ENCODE measurements around the gene PDLIM5.

Gene PDLIM5

GRCh38 chr4:94665500-94666404 is 214.0 kb downstream of the PDLIM5 start:
- no peak for DNase-seq

DNA sequence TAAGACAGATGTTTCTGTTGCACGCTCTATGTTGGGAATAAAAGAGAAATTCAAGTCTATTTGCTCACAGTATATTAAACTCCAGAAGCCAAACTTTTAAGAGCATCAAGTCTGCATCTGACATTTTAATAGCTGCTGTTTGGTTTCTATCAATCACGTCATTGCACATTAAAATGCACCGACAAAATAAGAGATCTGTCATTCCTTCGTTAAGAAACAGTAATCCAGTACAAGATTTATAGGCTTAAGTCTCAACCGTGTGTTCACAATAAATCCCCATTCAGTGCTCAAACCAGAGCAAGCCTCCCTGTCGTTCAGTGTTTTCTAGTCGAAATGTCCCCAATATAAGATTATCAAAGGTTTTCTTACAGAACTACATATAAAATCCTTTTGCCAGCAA is 217.0 kb downstream of the PDLIM5 start:
- no peak for DNase-seq

DNA sequence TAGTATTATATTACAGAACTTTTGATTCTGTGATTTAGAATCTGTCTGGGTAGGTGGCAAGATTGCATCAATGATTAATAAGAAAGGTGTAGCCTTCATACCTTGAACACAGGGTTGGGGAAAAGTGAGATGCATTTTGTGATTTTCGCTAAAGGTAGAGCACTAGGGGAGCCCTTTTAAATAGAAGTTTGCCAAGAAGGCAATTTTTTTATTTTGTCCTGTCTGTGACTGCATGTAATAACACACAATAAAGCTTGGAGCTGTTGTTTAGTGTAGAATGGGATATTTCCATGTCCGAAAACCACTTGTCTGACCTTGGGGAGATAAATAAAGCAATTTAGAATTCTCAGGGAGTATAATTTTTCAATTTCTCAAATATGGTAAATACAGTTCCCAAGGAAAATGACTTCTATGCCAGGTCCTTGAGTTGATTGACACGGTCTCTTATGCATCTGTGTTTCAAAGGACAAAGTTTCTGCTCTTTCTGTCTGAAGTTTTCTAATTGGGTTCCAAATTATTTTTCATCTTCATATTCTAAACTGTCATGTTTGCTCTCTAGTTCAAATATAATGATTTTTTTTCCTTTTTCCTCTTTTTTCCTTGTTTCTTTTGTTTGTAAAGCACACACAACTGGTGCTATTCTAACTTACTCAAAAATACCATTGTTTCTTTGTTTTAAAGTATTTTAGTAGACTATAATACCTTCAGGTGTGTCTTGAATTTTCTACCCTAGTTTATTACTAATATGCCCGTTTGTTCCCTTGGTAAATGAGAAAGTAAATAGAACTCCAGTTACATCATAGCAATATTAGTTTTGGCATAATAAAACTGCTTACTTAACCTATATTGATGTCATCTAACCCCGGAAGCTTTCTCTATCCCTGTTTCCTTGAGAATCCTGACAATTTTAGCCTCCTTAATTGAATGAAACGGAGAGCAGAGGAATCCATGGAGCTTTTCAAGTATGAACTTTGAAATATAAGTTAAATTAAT is 218.2 kb downstream of the PDLIM5 start:
- DNase-seq = no peak

DNA sequence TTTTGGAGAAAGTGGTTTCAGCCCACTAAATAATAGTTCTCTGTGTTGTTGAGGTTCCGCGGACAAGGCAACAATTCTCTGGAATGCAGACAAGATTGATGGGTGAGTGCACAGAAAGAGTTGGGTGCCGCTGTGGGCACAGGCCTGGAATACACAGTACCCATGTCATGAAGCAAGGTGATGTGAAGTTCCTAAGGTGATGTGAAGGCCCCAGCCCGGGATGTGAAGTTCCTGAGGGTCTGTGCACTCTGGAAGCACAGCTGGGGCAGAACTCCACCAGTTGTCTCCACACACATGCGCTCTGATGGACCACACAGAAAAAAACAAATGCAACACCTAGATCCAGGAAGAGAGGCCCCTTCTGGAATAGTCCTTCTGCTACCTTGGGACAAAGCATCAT is 219.4 kb downstream of the PDLIM5 start:
- no peak for DNase-seq

GRCh38 chr4:94673961-94674360 is 222.2 kb downstream of the PDLIM5 start:
- DNase-seq = no peak

GRCh38 chr4:94676970-94677369 is 225.2 kb downstream of the PDLIM5 start:
- no peak for DNase-seq

GRCh38 chr4:94678896-94679295 is 227.2 kb downstream of the PDLIM5 start:
- no peak for DNase-seq

DNA sequence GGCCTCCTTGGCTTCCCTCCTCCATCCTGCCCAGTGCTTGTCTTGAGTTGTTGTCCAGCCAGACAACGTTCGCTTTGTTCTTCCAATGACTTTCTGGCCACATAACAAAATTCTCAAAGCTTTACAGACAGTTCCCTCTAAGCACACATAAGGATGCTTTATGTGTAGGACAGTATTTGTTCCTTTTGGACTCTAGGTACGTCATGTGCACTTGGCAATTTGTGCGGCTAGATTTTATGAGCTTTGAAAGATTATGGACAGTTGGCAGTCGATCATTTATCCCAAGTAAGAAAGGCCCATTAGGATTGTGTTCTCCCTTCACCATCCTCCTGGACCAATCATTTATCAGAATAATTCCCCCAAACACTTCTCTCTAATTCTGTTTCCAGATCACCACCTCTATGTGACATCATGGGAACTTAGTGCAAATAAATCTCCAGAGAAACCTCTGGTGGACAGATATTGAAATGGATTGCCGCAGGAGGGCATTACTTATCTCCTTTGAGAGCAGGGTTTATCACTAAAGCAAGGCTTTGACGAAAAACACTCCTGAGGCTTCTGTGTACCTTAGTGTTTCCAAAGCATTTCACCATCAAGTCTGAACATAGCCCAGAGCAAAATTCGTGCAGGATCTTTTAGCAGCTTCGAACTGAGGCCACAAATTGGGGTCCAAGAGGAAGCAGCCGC is 228.6 kb downstream of the PDLIM5 start:
- DNase-seq = no peak

GRCh38 chr4:94686086-94686485 is 234.3 kb downstream of the PDLIM5 start:
- DNase-seq = no peak

GRCh38 chr4:94689155-94689860 is 237.6 kb downstream of the PDLIM5 start:
- no peak for DNase-seq

GRCh38 chr4:94690851-94691254 is 239.1 kb downstream of the PDLIM5 start:
- DNase-seq = no peak

DNA sequence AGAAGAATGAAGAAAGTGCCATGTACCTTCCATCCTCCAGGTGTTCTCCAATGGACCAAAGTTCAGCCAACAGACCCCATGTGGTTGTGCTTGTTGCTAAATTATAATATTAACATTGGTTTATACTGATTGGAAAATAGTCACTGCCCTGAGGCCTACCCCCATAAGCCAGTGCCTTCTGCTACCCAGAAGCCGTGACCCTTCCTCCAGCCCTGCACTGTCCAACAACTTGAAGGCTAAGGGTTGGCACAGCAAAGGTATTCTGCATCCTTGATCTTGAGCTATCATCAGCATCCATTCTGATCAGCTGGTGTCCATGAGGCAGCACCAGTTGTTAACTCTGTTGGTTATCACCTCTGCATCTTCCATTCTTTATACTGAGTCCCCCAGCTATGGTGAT is 239.8 kb downstream of the PDLIM5 start:
- DNase-seq = no peak

- DNase-seq = no peak
Observed at GRCh38 chr4:94695384-94695783, 243.6 kb downstream of the PDLIM5 start.

GRCh38 chr4:94698187-94698586 is 246.4 kb downstream of the PDLIM5 start:
- no peak for DNase-seq

DNA sequence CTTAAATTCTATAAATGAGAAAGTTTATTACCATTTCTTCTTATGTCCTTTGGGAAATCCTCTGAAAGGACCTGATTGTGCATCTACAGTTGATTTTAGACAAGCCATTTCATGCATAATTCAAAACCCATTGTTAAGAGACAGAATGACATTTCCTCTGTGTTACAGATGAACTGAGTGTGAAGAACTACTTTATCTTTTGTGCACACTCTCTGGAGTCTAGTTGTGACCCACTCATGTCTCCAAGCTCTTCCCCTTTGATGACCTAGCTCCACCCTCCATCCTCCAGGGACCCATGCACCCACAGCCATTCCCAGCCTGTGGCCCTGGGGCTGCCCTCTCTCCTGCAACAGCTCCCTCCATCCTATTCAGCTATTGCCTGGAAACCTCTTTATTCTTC is 248.6 kb downstream of the PDLIM5 start:
- no peak for DNase-seq

DNA sequence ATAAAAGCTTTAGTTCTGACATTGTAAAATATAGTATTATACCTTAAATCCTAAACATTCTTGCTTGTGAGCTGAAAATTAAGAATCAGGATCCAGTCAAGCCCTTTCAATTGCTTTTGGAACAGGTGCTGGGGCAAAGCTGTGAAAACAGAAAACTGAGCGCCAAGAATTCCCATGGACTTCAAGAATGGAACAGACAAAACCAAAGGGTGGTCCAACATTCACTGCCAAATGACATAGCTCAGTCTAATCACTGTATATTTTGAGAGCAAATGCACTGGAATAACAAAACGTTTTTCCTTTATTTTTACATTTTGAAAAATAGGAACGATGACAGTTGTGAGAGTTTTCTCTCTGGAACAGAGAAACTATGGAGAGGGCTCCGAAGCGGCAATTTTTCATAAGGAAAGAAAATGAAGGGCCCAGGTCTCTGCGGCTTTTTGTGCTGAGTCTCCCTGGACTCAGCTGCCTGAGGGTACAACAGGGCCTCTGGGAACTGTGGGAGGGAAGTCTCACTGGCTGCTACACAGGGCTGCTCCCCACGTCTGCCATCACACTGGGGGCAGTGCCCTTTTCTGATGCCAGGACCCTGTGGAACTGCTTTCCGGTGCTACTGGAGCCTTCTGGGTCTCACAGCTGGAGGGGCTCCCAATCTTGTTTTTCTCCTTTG is 250.0 kb downstream of the PDLIM5 start:
- DNase-seq = no peak

DNA sequence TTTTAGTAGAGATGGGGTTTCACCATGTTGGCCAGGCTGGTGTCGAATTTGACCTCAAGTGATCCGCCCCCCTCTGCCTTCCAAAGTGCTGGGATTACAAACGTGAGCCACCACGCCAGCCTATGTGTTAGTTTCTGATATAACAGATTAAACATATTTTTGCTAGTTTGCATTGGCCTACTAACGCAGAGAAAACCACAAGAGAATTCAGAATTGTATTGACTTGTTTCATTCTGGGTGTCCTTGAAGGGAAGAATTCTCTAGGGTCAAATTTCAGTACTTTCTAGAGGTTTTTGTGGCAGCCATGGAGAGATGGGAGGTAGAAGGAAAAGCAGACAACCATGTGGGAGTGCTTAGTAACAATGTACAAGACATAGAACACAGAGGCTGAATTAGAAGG is 259.9 kb downstream of the PDLIM5 start:
- DNase-seq = no peak

DNA sequence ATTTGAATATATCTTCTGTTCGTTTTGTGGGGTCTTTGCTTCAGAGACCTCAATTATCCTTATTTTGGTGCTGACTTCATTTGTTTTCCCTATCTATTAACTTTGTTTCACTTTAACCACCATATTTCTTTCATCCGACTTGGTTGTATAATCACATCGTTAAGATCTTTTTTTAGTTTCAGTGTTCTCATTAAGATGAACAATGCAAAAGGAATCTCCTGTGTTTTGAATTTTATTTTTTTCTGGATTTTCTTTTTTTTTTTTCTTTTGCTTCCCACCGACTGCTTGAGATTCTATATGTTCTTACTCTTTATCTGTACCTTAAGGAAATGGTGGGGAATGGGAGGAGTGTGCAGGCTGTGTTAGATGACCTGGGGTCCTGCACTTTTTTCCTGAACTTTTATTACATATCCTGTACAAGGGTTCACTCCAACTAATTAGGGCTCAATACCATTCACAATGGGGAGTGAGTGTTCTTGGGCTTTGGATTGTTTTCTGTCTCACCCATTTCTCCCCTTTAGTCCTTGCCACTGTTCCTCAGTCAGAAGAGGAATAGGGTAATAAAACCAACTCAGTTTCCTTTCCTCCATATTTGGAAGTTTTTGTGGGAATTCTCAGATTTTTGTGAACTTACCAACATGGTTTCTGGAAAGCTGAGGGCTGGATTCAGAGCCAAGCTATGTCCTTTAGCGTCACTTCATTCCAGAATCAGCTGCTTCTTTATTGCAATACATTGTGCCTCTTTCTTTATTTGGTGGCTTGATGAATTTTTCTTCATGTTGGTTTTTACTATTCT is 262.8 kb downstream of the PDLIM5 start:
- no peak for DNase-seq

DNA sequence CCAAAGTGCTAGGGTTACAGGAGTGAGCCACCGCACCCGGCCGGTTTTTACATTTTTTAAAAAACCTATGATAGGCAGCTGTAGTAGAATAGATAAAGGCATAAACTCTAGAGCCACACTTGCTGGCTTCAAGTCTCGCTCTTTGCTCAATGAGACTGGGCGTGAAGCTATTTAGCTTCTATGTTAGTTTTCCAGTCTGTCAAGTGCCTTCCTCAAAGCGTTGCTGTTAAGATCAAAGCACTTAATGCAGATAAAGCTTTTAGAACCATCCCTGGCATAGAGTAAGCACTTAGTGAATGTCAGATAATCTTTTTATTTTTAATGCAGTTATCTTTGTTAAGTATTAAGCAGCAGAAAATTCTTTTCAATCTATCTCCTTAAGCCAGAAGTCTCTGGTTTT is 264.0 kb downstream of the PDLIM5 start:
- no peak for DNase-seq

Data from activated T-cell treated with anti-CD3 and anti-CD28 coated beads, Interleukin-2, amount 50 U/mL, for 1 hour (primary cell).